HG03558 (cell line): ENCODE measurements around the gene SPOUT1.

Experiments
- ATAC-seq: cut with Tn5 transposase; IDR thresholded peaks from one replicate; pipeline ENCODE4 v1.9.1; 2021; ENCODE audit warnings: moderate number of reproducible peaks; ENCODE audit not compliant: unreplicated experiment; ENCODE audit errors: extremely low read depth

Gene SPOUT1

GRCh38 chr9:128838338-128838737, 8.7 kb upstream of the SPOUT1 start:
- no peak for ATAC-seq

GRCh38 chr9:128836509-128837145, 7.0 kb upstream of the SPOUT1 start:
- ATAC-seq: no peak

DNA sequence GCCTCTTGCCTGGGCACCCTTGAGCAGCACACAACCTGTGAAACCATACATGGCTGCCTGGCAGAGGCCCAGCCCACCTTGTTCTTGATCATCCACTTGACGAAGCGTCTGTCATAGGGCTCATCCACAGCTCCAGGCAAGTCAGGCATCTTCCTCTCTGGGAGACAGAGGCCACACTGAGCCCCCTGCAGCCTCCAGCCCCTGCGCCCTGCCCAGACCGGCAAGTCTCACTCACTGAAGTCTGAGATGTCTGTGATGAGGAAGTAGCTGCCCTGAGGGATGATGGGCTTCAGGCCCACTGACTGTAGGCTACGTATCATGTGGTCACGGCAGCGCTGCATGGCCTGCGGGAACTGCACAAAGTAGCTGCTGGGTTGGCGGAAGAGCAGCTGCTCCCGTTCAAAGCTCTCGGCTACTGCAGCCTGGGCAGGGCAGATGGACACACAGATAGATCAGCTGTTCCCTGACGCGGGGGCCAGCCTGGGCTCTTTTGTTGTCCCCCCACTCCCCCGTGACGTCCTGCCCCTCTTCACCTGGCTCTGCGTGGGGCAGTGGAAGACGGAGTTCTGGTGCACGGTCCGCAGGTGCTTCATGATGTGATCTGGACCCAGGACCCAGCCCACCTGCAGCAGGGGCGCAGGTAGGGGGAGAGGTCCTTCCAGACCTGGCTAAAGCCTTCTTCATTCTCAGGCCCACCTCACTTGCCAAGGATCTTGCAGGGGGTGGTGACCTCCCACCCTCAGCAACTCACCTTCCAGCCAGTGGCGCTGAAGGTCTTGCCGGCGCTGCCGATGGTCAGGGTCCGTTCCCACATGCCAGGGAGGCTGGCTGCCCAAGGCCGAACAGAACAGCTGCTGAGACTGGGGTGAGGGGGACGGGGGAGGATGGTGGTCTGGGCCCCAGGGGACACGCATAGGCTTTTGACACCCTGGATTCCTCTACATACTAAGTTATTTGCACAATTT, 5.9 kb upstream of the SPOUT1 start:
- no peak for ATAC-seq

DNA sequence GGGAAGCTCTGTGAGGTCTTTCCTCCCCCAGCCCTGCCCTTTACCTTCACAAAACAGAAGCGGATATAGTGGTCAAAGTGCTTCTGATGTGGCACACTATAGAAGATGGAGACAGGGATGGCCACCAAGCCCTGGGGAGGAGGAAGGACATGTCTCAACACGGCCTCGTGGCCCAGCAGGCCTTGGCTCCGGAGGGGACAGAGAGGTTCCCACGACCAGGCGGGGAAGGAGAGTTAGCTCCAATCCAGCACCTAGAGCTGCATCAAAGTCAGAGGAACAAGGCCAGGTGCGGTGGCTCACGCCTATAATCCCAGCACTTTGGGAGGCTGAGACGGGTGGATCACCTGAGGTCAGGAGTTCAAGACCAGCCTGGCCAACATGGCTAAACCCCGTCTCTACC, 4.1 kb upstream of the SPOUT1 start:
- ATAC-seq: no peak

- no peak for ATAC-seq
These were observed 708 bp downstream of the SPOUT1 start for GRCh38 chr9:128828719-128829452.

DNA sequence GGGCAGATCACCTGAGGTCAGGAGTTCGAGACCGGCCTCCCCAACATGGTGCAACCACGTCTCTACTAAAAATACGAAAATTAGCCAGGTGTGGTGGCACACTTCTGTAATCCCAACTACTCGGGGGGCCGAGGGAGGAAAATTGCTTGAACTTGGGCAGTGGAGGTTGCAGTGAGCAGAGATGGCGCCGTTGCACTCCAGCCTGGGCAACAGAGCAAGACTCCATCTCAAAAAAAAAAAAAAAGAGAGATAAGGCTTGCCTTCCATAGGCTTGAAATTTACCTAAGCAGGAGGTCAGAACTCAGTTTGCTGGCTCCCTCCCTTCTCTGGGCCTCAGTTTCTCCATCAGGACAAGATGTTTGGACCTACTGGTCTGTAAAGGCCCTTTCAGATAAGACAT, 1.3 kb downstream of the SPOUT1 start:
- no peak for ATAC-seq

DNA sequence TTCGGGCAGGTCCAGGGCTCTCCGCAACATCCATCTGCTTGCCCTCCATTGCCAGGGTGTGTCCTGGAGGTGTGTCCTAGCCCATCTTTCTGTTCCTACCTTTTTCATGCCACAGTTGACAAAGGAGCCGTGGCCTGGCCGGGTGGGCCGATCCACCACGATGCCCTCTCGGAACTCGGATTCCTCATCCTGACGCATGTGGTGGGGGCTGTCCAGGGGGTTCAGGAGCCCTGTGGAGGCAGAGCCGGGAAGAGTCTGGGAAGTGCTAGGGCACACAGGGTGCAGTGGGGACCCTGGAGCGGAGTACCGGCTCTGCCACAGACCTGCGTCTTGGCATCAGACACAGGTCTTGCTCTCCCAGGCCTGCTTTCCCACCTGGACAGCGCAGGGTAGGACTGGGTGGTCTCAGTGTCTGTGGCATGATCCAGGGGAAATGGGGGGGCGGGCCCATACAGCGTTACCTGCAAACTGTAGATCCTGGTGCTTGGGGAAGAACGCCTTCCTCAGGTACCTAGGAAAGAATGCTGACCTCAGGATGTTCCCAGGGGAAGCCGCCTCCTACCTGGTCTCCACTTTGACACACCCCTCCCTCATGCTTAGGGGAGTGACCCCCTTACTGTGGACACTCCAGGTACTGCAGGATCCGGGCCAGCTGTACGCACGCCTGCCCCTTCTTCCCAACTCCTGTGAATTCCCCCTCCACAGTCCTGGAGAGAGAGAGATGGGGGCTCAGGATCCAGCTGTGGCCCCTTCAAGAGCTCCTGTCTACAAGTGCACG, 3.5 kb downstream of the SPOUT1 start:
- ATAC-seq: no peak

DNA sequence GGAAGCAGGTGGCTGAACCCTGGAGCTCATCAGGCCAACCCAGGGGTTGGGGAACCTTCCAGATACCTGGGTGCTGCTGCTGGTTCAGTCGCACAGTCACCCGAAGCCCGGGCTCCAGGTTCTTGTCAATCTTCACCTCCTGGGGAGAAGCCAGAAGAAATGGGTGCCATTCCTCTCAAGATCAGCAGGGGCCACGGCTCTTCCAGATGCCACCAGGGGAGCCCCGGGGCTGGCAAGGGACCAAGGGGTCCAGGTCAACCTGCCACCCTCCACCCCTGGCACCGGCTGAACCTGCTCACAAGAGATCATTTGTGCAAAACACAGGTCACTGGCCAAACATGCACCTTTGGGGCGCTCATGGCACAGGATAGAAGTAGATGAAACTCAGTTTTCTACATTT, 4.7 kb downstream of the SPOUT1 start:
- ATAC-seq: no peak

DNA sequence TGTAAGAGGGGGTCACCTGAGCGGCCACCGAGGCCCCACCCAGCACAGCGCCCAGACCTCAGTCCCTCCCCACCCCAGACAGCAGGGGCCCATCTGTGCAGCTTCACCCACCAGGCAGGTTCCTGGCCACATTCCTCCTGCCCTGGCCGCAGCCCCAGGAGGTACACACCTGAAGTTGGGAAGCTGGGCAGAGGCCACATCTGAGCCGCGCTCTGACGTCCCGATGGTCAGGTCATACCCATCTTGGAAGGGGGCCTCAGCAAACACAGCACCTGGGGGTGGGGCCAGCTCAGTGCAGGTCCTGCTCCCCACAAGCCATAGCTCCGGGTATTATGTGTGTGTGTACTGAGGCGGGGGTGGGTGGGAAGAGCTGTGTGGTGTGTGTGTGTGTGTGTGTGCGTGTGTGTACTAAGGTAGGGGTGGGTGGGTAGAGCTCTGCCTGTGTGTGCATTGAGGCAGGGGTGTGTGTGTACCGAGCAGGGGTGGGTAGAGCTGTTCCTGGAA, 5.6 kb downstream of the SPOUT1 start:
- ATAC-seq: no peak

GRCh38 chr9:128823362-128823902, 6.2 kb downstream of the SPOUT1 start:
- no peak for ATAC-seq

GRCh38 chr9:128822407-128823042, 7.1 kb downstream of the SPOUT1 start:
- no peak for ATAC-seq

DNA sequence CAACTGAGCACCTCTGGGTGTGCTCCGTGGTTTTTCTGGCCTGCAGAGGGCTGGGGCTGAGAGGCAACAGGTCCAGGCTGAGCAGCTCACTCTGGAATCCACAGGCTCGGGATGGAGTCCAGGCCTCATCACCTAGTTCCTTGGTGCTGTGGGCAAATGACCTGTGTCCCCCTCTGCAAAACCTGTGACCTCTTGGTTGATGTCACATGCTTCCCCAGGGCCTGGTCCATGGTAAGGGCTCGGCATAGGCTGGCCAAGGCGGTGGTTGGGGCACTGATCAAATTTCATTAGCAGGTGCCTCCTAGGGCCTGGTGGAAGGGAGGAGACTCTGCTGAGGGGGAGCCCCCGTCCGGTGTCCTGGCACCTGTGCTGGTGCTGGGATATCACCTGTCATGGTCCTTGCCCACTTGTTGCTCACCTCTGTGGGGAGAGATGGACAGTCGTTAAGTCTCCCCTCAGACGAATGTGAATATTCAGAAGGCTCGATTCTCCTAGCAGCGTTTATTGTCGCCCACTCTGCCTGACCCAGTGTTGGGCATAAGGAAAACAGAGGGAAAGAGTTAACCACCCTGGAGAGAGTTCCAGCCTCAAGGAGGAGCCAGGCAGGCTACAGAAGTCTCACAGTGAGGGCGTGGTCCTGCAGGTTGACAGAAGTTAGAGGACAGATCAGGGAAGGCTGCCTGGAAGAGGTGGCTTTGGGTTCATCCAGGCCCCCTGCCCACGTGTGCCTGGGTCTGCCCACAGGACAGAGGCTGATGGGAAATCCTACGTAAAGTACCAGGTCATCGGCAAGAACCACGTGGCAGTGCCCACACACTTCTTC, 7.8 kb downstream of the SPOUT1 start:
- ATAC-seq: no peak

DNA sequence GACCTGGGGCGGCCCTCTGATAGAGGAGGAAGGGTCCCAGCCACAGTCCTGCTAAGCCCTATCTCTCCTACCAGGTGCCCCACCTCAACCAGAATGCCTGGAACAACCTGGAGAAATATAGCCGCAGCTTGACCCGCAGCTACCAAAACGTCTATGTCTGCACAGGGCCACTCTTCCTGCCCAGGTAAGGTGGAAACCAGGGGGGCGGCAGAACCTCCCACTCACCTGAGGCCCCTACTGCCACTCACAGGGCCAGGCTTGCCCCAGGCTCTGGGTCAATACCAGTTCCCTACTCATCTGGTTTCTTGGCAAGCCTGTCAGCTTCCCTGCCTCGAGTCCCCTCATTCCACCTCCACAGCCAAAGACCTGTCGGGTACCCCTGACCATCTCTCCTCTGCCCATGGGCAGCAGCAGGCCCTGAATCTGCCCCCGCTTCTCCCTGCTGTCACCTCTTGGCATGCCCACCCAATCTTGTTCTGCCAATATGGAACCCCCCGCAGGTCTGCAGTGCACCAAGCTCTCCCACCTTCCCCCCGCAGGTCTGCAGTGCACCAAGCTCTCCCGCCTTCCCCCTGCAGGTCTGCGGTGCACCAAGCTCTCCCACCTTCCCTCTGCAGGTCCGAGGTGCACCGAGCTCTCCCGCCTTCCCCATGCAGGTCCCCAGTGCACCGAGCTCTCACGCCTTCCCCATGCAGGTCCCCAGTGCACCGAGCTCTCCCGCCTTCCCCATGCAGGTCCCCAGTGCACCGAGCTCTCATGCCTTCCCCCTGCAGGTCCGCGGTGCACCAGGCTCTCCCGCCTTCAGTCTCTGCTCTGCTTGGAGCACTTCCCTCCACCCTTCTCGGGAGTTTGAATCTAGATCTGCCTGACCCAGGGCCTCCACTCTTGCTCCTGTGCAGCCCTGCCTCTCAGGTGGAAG, 8.7 kb downstream of the SPOUT1 start:
- no peak for ATAC-seq

DNA sequence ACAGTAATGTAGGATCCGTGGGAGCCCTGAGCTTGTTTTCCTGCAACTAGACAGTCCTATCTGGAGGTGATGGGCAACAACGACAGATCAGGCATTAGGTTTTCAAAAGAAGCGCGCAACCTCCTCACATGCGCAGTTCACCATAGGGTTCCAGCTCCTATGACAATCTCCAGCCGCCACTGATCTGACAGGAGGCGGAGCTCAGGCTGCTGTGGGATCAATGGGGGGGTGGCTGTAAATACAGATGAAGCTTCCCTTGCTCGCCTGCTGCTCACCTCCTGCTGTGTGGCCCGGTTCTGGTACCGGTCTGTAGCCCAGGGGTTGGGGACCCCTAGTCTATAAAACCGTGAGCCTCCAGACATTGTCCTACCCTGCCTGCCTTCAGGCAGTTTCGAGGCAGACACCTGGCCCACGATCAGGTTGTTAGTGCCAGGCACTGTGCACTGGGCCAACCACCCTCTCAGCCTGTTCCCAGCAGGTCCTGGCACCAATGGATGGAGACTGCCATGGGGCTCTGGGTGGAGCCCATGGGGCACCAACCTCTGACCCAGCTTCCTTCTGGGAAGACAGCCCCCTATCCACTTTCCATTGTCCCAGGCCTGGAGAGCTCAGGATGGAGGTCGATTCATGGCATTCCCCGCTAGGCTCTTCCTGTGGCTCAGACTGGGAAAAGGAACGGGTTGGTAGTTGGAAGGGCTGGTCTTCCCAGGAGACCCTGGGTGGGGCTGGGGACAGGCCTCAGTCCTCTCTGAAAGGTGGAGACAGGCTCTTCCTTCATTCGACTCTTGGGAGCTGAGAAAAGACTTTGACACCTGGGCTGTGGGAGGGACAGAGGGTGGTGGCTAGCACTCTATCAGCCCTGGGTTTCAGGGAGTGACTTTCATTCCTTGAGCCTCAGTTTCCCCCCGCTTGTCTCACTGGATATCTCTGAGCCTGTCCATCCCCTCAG, 9.6 kb downstream of the SPOUT1 start:
- ATAC-seq: no peak

DNA sequence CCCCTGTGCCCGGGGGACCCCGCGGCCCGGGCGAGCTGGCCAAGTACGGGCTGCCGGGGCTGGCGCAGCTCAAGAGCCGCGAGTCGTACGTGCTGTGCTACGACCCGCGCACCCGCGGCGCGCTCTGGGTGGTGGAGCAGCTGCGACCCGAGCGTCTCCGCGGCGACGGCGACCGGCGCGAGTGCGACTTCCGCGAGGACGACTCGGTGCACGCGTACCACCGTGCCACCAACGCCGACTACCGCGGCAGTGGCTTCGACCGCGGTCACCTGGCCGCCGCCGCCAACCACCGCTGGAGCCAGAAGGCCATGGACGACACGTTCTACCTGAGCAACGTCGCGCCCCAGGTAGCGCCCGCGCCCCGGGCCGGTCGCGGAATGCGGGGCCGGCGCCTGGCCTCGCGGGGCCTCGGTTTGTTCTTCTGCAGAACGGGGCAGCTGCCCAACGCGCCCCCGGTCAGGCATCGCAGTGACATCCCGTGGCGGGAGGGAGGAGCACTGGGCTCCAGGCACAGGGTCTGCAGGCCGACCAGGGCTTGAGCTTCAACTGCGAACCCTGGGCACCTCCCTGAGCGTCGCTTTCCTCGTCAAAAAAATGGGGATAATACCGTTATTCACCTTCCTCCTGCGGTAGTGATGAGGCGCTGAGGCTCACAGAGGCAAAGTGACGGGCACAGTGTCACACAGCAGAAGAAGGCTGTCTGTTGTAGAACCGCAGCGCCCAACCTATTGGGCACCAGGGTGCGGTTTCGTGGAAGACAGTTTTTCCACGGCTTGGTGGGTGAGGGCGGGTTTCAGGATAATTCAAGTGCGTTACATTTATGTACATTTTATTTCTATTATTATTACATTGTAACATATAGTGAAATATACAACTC, 10.5 kb downstream of the SPOUT1 start:
- peak; percentile 12 for ATAC-seq
